ENCODE results near the gene TGFB2.

DNA sequence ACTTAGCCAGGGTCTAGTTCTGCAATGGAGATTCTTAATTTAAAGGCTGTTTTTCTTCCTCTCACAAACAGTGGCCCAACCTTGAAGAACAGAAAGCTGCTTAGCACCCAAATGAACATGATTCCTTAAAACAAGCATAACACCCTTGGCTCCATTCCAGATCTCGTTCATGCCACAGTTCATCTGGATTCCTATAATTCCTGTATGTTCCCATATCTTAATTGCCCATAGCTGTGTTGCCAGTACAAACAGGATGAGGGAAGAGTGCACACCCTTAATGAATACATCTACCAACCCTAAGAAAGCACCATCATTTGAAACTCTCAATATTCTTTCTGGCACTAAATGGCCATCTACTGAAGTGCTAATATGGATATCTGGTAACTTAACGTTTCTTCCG is 45.5 kb downstream of the TGFB2 start:
- TF ChIP-seq EP300 (IDR thresholded peaks at IDR 0.05) (no peak), POLR2A (IDR thresholded peaks at IDR 0.05) (no peak), POLR2AphosphoS5 (IDR thresholded peaks at IDR 0.05) (no peak)
- TF ChIP-seq, protein P1, sequence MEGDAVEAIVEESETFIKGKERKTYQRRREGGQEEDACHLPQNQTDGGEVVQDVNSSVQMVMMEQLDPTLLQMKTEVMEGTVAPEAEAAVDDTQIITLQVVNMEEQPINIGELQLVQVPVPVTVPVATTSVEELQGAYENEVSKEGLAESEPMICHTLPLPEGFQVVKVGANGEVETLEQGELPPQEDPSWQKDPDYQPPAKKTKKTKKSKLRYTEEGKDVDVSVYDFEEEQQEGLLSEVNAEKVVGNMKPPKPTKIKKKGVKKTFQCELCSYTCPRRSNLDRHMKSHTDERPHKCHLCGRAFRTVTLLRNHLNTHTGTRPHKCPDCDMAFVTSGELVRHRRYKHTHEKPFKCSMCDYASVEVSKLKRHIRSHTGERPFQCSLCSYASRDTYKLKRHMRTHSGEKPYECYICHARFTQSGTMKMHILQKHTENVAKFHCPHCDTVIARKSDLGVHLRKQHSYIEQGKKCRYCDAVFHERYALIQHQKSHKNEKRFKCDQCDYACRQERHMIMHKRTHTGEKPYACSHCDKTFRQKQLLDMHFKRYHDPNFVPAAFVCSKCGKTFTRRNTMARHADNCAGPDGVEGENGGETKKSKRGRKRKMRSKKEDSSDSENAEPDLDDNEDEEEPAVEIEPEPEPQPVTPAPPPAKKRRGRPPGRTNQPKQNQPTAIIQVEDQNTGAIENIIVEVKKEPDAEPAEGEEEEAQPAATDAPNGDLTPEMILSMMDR (IDR thresholded peaks at IDR 0.05), result no peak

Data from stomach (tissue), 4 donors.